SK-N-SH (cell line): Measurements from ENCODE around the gene SIGLEC9. TPM values are rescaled to one million over a fixed set of nuclear protein-coding genes. Genes with fewer than 3 reads are reported as not detected.

ENCODE experiments used
- CTCF ChIA-PET: fragments of 300-600, 350-600 bp; formaldehyde crosslinking; extraction: SDS; loops from one replicate; lab custom pipeline; 2021; lab: Yijun Ruan, JAX
- POLR2A ChIA-PET: fragments of 350-600 bp; sonication (Branson Sonifier 250); formaldehyde crosslinking; extraction: SDS; loops from one replicate; lab custom pipeline; 2020; ENCODE audit warnings: antibody characterized with exemption, inconsistent platforms; lab: Yijun Ruan, JAX
- DNase-seq: peaks from one replicate; pipeline ENCODE4 v3.0.0; 2012
- H2AFZ ChIP-seq: fragments of 200-600 bp; sonication (generic); 2 replicates; pipeline ENCODE4 v1.8.1; 2016; ENCODE audit warnings: antibody characterized with exemption, mild to moderate bottlenecking, low read depth
- H3F3A ChIP-seq: fragments of 200-600 bp; sonication (generic); replicated peaks from 2 replicates; pipeline ENCODE3; 2016; ENCODE audit warnings: antibody characterized with exemption, mild to moderate bottlenecking; ENCODE audit not compliant: insufficient read depth
- H3K27ac ChIP-seq, 2 experiments: fragments of 200-500 bp in 1 of 2; fragments of 200-600 bp in 1 of 2; sonication (Bioruptor generic) in 1 of 2; sonication (generic), shearing (Covaris generic) in 1 of 2; 2 replicates each; pipeline versions ENCODE4 v1.5.1 to v1.6.1; 2014 to 2016; ENCODE audit warnings: low read depth in 2 of 2, inconsistent platforms in 1 of 2, low read length in 1 of 2, mild to moderate bottlenecking in 1 of 2, mixed read lengths in 1 of 2
- H3K27me3 ChIP-seq: fragments of 200-600 bp; sonication (generic), shearing (Covaris generic); 2 replicates; pipeline ENCODE4 v1.6.1; 2016; ENCODE audit warnings: mixed run types; ENCODE audit not compliant: insufficient read depth
- H3K36me3 ChIP-seq, 2 experiments: fragments of 200-500 bp in 1 of 2; fragments of 200-600 bp in 1 of 2; sonication (Bioruptor generic) in 1 of 2; sonication (generic) in 1 of 2; replicated peaks in 1 of 2; 2 replicates each; pipeline versions ENCODE3 to v1.5.1; 2014 to 2016; ENCODE audit warnings: low read length in 1 of 2, mild to moderate bottlenecking in 1 of 2; ENCODE audit not compliant: insufficient read depth in 2 of 2, control insufficient read depth in 1 of 2
- H3K4me1 ChIP-seq, 2 experiments: fragments of 200-500 bp in 1 of 2; fragments of 200-600 bp in 1 of 2; sonication (Bioruptor generic) in 1 of 2; sonication (generic), shearing (Covaris generic) in 1 of 2; 2 replicates each; pipeline versions ENCODE4 v1.5.1 to v1.6.1; 2014 to 2016; ENCODE audit warnings: low read depth in 1 of 2, low read length in 1 of 2, mixed run types in 1 of 2; ENCODE audit not compliant: insufficient read depth in 2 of 2, control insufficient read depth in 1 of 2
- H3K4me2 ChIP-seq: fragments of 200-600 bp; sonication (generic), shearing (Covaris generic); 2 replicates; pipeline ENCODE4 v1.6.1; 2017; ENCODE audit warnings: mixed run types
- H3K4me3 ChIP-seq, 2 experiments: fragments of 200-500 bp in 1 of 2; fragments of 200-600 bp in 1 of 2; sonication (Bioruptor generic) in 1 of 2; sonication (generic), shearing (Covaris generic) in 1 of 2; 2 replicates each; pipeline versions ENCODE4 v1.5.1 to v1.8.1; 2014 to 2016; ENCODE audit warnings: low read depth in 2 of 2, inconsistent platforms in 1 of 2, low read length in 1 of 2, mild to moderate bottlenecking in 1 of 2, mixed read lengths in 1 of 2, moderate library complexity in 1 of 2
- H3K79me2 ChIP-seq: fragments of 200-600 bp; sonication (generic); 2 replicates; pipeline ENCODE4 v1.8.1; 2017; ENCODE audit warnings: mild to moderate bottlenecking; ENCODE audit not compliant: insufficient read depth
- H3K9ac ChIP-seq: fragments of 200-600 bp; sonication (generic); 2 replicates; pipeline ENCODE4 v1.6.1; 2017; ENCODE audit warnings: mixed run types
- H3K9me2 ChIP-seq: fragments of 200-600 bp; sonication (generic); 2 replicates; pipeline ENCODE4 v1.6.1; 2017; ENCODE audit warnings: mixed run types
- H3K9me3 ChIP-seq: fragments of 200-600 bp; sonication (generic); 2 replicates; pipeline ENCODE4 v1.6.1; 2017; ENCODE audit warnings: mixed run types, mild to moderate bottlenecking, moderate library complexity
- H4K20me1 ChIP-seq: fragments of 200-600 bp; sonication (generic); 2 replicates; pipeline ENCODE4 v1.6.1; 2017; ENCODE audit warnings: mild to moderate bottlenecking, mixed run types; ENCODE audit not compliant: insufficient read depth
- EZH2phosphoT487 ChIP-seq: fragments of 200-600 bp; sonication (generic); IDR thresholded peaks from 2 replicates; pipeline ENCODE4 v1.6.1; 2017; ENCODE audit warnings: low read depth, mixed run types, mild to moderate bottlenecking, antibody characterized with exemption, moderate library complexity, borderline replicate concordance
- MAX ChIP-seq: IDR thresholded peaks from 2 replicates; pipeline ENCODE4 v1.4.0; 2012; ENCODE audit warnings: low read depth
- RAD21 ChIP-seq: IDR thresholded peaks from 2 replicates; pipeline ENCODE4 v1.6.1; 2012; ENCODE audit warnings: mild to moderate bottlenecking, low read length
- REST ChIP-seq: IDR thresholded peaks from 2 replicates; pipeline ENCODE4 v1.6.1; 2012; ENCODE audit warnings: mild to moderate bottlenecking, low read depth, low read length, moderate library complexity
- SMC3 ChIP-seq: IDR thresholded peaks from 2 replicates; pipeline ENCODE4 v1.6.1; 2012; ENCODE audit warnings: low read depth, low read length, improper control_type of control experiment
- TCF12 ChIP-seq: IDR thresholded peaks from 2 replicates; pipeline ENCODE4 v1.4.0; 2012
- USF1 ChIP-seq: IDR thresholded peaks from 2 replicates; pipeline ENCODE4 v1.4.0; 2012; ENCODE audit warnings: low read depth, borderline replicate concordance
- ZBTB33 ChIP-seq: IDR thresholded peaks from 2 replicates; pipeline ENCODE4 v1.4.0; 2012; ENCODE audit warnings: low read depth, borderline replicate concordance
- WGBS: methylation state at CpG from one replicate; pipeline ENCODE4 v1.1.6; 2017; ENCODE audit warnings: low lambda C conversion rate; 5-methylcytosine and 5-hydroxymethylcytosine counted together
- polyA plus RNA-seq, 3 experiments: library from polyadenylated mRNA; depleted of rRNA; stranded (reverse); fragments of >200 nt; gene quantifications; 2 replicates each; pipeline ENCODE4 v1.2.3, GENCODE V29; 2012

SIGLEC9 gene
- polyA plus RNA-seq, 1 of the 3 experiments (the other 2 are of a cell fraction): not detected

GRCh38 chr19:51108066-51108804 lies 16.5 kb upstream of the SIGLEC9 start, which contains the start of gene CTU1 (continued):
- TF ChIP-seq MAX (peak; percentile 97), TCF12 (peak; percentile 35; the same call in 1 of the 2 replicates), RAD21 (no peak), EZH2phosphoT487 (no peak), USF1 (0 out of 2 replicates have a peak, but pooled peaks have one; percentile 10), REST (no peak), SMC3 (no peak)

- Histone ChIP-seq H3K9me2 (no peaks in the 10 kb centered on the region), H3F3A (no peaks in the 10 kb centered on the region), H3K4me3 (peak overlapping the region; percentile 71 to 89), H3K27me3 (peaks cover 19% of the 10 kb centered on the region; the same call in 1 of the 2 replicates), H4K20me1 (no peaks in the 10 kb centered on the region), H2AFZ (peak overlapping the region; percentile 92), H3K9me3 (no peaks in the 10 kb centered on the region), H3K4me1 (peaks cover 0 to 12% of the 10 kb centered on the region in 2 experiments; a peak in 2 of 4 replicates), H3K79me2 (peaks cover 33% of the 10 kb centered on the region), H3K27ac (peak overlapping the region in 1 of 2 experiments; percentile 24; a peak in 1 of 4 replicates), H3K9ac (no peak overlapping the region), H3K36me3 (peaks cover 0 to 8% of the 10 kb centered on the region in 2 experiments), H3K4me2 (peak overlapping the region; percentile 91)
- POLR2A ChIA-PET: no interaction called here
- CTCF ChIA-PET: interaction anchor here (0.9 kb wide), 1 partner anchor 12 kb away, joined by 3 read pairs; no protein-coding TSS in a partner anchor
- no peak for DNase-seq
- 2% methylated on average over 13 of the region's 15 CpGs for WGBS
- no peak for TF ChIP-seq ZBTB33
Observed at GRCh38 chr19:51108805-51109146, 15.9 kb upstream of the SIGLEC9 start.
